Mesendoderm (in vitro differentiated cells): ENCODE data around the gene IGFBP6. TPM values are rescaled to one million over a fixed set of nuclear protein-coding genes. Genes with fewer than 3 reads are reported as not detected.

Experiments
- DNase-seq: peaks from one replicate; pipeline ENCODE4 v3.0.0; 2013
- H2AK5ac ChIP-seq: 2 replicates; pipeline ENCODE4 v1.6.1; 2013; ENCODE audit warnings: low read length, inconsistent platforms
- H2BK120ac ChIP-seq: 2 replicates; pipeline ENCODE4 v1.6.1; 2013; ENCODE audit warnings: low read depth, mild to moderate bottlenecking, low read length, moderate library complexity, mixed read lengths
- H2BK15ac ChIP-seq: replicated peaks from 2 replicates; pipeline ENCODE4 v1.6.1; 2013; ENCODE audit warnings: low read depth, mild to moderate bottlenecking, moderate library complexity
- H2BK5ac ChIP-seq: 2 replicates; pipeline ENCODE4 v1.6.1; 2013; ENCODE audit warnings: low read length, inconsistent platforms
- H3K18ac ChIP-seq: 2 replicates; pipeline ENCODE4 v1.6.1; 2013; ENCODE audit warnings: mild to moderate bottlenecking, low read length, mixed read lengths
- H3K23ac ChIP-seq: one replicate; pipeline ENCODE4 v1.6.1; 2013; ENCODE audit warnings: low read length
- H3K27ac ChIP-seq: 2 replicates; pipeline ENCODE4 v1.5.1; 2013; ENCODE audit warnings: low read depth, mild to moderate bottlenecking, inconsistent platforms, low read length, moderate library complexity
- H3K27me3 ChIP-seq: 2 replicates; pipeline ENCODE4 v1.6.1; 2013; ENCODE audit warnings: low read length, control low read depth, mild to moderate bottlenecking, inconsistent platforms; ENCODE audit not compliant: insufficient read depth, poor library complexity
- H3K36me3 ChIP-seq: 2 replicates; pipeline ENCODE4 v1.6.1; 2013; ENCODE audit warnings: low read length, inconsistent platforms; ENCODE audit not compliant: control insufficient read depth, insufficient read depth
- H3K4ac ChIP-seq: one replicate; pipeline ENCODE4 v1.6.1; 2013; ENCODE audit warnings: low read depth, mild to moderate bottlenecking, low read length, moderate library complexity
- H3K4me1 ChIP-seq: 2 replicates; pipeline ENCODE4 v1.6.1; 2013; ENCODE audit warnings: low read depth, low read length, inconsistent platforms; ENCODE audit not compliant: control insufficient read depth
- H3K4me2 ChIP-seq: 2 replicates; pipeline ENCODE4 v1.6.1; 2013; ENCODE audit warnings: low read length
- H3K4me3 ChIP-seq: 2 replicates; pipeline ENCODE4 v1.5.1; 2013; ENCODE audit warnings: mild to moderate bottlenecking, low read length
- H3K56ac ChIP-seq: one replicate; pipeline ENCODE4 v1.6.1; 2013; ENCODE audit warnings: low read length
- H3K79me1 ChIP-seq: 2 replicates; pipeline ENCODE4 v1.6.1; 2013; ENCODE audit warnings: low read length, inconsistent platforms
- H3K79me2 ChIP-seq: 2 replicates; pipeline ENCODE4 v1.6.1; 2013; ENCODE audit warnings: mild to moderate bottlenecking, low read length; ENCODE audit not compliant: control insufficient read depth, insufficient read depth
- H3K9ac ChIP-seq: 2 replicates; pipeline ENCODE4 v1.6.1; 2013; ENCODE audit warnings: low read length, inconsistent platforms
- H4K5ac ChIP-seq: one replicate; pipeline ENCODE4 v1.6.1; 2013; ENCODE audit warnings: low read length
- H4K8ac ChIP-seq: one replicate; pipeline ENCODE4 v1.6.1; 2013; ENCODE audit warnings: low read depth, mild to moderate bottlenecking, control low read depth, low read length, moderate library complexity
- WGBS: extraction: QIAGEN DNeasy Blood & Tissue Kit; methylation state at CpG from one replicate; pipeline ENCODE4 v1.1.7; 2013; ENCODE audit warnings: low lambda C conversion rate, missing lambda C conversion rate; ENCODE audit not compliant: insufficient coverage; ENCODE audit errors: extremely low coverage; 5-methylcytosine and 5-hydroxymethylcytosine counted together
- polyA plus RNA-seq, 2 experiments: library from polyadenylated mRNA; stranded (reverse); fragments of 200-250 nt; gene quantifications; one replicate each; pipeline ENCODE4 v1.2.3, GENCODE V29; 2013

Gene IGFBP6
- polyA plus RNA-seq (2013, experiment 1 of 2) = 4.1 TPM
- polyA plus RNA-seq (2013, experiment 2 of 2) = 4.5 TPM

DNA sequence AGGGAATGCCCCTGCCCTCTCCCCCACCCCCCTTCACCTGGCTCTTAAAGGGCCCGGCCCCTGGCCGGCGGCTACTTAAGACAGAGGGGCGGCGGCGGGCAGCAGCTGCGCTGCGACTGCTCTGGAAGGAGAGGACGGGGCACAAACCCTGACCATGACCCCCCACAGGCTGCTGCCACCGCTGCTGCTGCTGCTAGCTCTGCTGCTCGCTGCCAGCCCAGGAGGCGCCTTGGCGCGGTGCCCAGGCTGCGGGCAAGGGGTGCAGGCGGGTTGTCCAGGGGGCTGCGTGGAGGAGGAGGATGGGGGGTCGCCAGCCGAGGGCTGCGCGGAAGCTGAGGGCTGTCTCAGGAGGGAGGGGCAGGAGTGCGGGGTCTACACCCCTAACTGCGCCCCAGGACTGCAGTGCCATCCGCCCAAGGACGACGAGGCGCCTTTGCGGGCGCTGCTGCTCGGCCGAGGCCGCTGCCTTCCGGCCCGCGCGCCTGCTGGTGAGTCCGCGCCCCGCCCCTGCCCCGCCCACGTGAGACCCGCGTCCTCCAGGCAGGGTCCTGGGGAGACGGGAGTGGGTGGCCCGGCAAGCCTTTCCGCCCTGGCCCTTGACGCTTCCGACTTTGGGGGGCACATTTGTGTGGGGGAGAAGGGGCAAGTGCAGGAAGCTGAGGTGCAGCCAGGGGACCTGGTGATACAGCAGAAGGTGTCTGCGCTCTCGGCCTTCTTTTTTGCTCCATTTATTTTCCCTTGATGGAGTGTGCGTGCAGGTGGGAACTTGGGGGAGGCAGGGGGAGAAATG is at the start of gene IGFBP6:
IGFBP6 (plus strand) TSS at position 104 of the 790 bp plus-strand sequence; CDS start at position 155, 51 bp downstream.
- H3K27me3 ChIP-seq = no peaks in the 10 kb centered on the region
- DNase-seq = peak; percentile 66

GRCh38 chr12:53048033-53048779 is 49.3 kb upstream of the IGFBP6 start:
- Histone ChIP-seq H3K36me3 (no peaks in the 10 kb centered on the region), H3K79me1 (peaks cover 16% of the 10 kb centered on the region), H3K27me3 (no peaks in the 10 kb centered on the region), H3K27ac (peak overlapping the region; percentile 97), H2BK120ac (no peak overlapping the region), H3K9ac (peak overlapping the region; percentile 69), H4K8ac (no peak overlapping the region), H3K4me1 (peaks cover 44% of the 10 kb centered on the region), H4K5ac (no peak overlapping the region), H3K4me2 (peak overlapping the region; percentile 14), H2BK15ac (no peak overlapping the region), H2AK5ac (peak overlapping the region; percentile 35), H3K23ac (no peak overlapping the region), H3K18ac (peak overlapping the region; percentile 51), H3K4me3 (no peak overlapping the region), H3K4ac (no peak overlapping the region), H3K56ac (peak overlapping the region; percentile 86), H2BK5ac (peak overlapping the region; percentile 2), H3K79me2 (peaks cover 20% of the 10 kb centered on the region)
- WGBS = no CpG with 5 or more reads among the region's 10 CpGs
- peak; percentile 86 for DNase-seq

More for the DNA sequence above, at the start of gene IGFBP6:
- H3K56ac ChIP-seq = peak within 1 kb of the TSS; percentile 90
- peak within 1 kb of the TSS; percentile 85 for H3K4me2 ChIP-seq
- no peaks in the 10 kb centered on the region for H3K79me2 ChIP-seq
- H3K36me3 ChIP-seq = no peaks in the 10 kb centered on the region
- H3K23ac ChIP-seq = no peak within 1 kb of the TSS
- H2BK15ac ChIP-seq = no peak within 1 kb of the TSS
- peak within 1 kb of the TSS; percentile 67 for H3K4me3 ChIP-seq
- no peak within 1 kb of the TSS for H2BK5ac ChIP-seq
- H2AK5ac ChIP-seq = peak within 1 kb of the TSS; percentile 38
- peak within 1 kb of the TSS; percentile 1 for H3K18ac ChIP-seq
- H4K8ac ChIP-seq = no peak within 1 kb of the TSS
- no peaks in the 10 kb centered on the region for H3K79me1 ChIP-seq
- no CpG with 5 or more reads among the region's 51 CpGs for WGBS
- H3K9ac ChIP-seq = peak within 1 kb of the TSS; percentile 58
- no peak within 1 kb of the TSS for H3K27ac ChIP-seq
- no peak within 1 kb of the TSS for H4K5ac ChIP-seq
- no peak within 1 kb of the TSS for H2BK120ac ChIP-seq
- H3K4ac ChIP-seq = no peak within 1 kb of the TSS
- H3K4me1 ChIP-seq = peaks cover 10% of the 10 kb centered on the region

DNA sequence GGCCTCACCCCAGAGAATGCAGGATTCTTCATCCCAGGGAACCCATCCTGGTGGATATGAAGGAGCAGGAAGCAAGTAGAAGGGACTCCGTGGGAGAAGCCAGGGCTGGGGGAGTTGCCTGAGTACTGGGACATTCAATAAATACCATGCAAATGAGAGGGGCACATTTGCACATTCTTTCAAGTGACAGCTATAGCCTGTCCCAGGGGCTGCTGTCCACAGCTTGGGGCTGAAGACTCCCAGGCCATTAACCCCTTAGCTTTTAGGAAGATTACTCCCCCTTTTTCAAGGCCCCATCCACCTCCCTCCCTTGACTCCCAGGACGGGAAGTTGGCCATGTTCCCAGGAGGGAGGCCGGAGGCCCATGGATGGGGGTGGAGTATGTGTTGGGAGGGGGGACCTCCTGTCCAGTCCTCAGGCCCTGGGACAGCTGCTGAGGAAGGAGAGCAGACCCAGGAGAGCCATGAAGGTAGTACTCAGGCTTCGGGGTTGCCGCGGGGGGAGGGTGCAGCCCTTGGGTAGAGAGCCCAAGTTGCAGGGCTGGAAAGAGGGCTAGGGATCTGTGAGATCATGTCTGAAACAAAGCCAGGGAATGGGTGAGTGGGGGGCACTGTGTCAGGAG is 48.6 kb upstream of the IGFBP6 start:
- Histone ChIP-seq H3K18ac (peak overlapping the region; percentile 41), H3K79me2 (peaks cover 20% of the 10 kb centered on the region), H2AK5ac (peak overlapping the region; percentile 35), H4K5ac (no peak overlapping the region), H3K4ac (peak overlapping the region; percentile 4), H2BK5ac (peak overlapping the region; percentile 97), H4K8ac (no peak overlapping the region), H3K79me1 (peaks cover 17% of the 10 kb centered on the region), H3K27ac (peak overlapping the region; percentile 97), H3K9ac (peak overlapping the region; percentile 69), H3K56ac (peak overlapping the region; percentile 86), H2BK120ac (peak overlapping the region; percentile 74), H3K4me1 (peaks cover 47% of the 10 kb centered on the region), H2BK15ac (no peak overlapping the region), H3K36me3 (no peaks in the 10 kb centered on the region), H3K27me3 (no peaks in the 10 kb centered on the region), H3K4me2 (peak overlapping the region; percentile 56), H3K23ac (peak overlapping the region; percentile 55), H3K4me3 (no peak overlapping the region)
- peak; percentile 96 for DNase-seq
- no CpG with 5 or more reads among the region's 6 CpGs for WGBS

- peak; percentile 93 for DNase-seq
- Histone ChIP-seq H2AK5ac (peak within 1 kb of the TSS; percentile 78), H3K36me3 (no peaks in the 10 kb centered on the region), H2BK15ac (no peak within 1 kb of the TSS), H3K4me3 (peak within 1 kb of the TSS; percentile 45), H3K9ac (peak within 1 kb of the TSS; percentile 83), H3K56ac (peak within 1 kb of the TSS; percentile 95), H3K23ac (peak within 1 kb of the TSS; percentile 55), H4K8ac (peak within 1 kb of the TSS; percentile 28), H3K18ac (peak within 1 kb of the TSS; percentile 94), H3K4me1 (peaks cover 42% of the 10 kb centered on the region), H2BK120ac (peak within 1 kb of the TSS; percentile 74), H3K4me2 (peak within 1 kb of the TSS; percentile 74), H3K79me2 (peaks cover 20% of the 10 kb centered on the region), H3K27me3 (no peaks in the 10 kb centered on the region), H3K4ac (peak within 1 kb of the TSS; percentile 58), H2BK5ac (peak within 1 kb of the TSS; percentile 97), H3K27ac (peak within 1 kb of the TSS; percentile 97), H4K5ac (peak within 1 kb of the TSS; percentile 33), H3K79me1 (peaks cover 17% of the 10 kb centered on the region)
- WGBS = no CpG with 5 or more reads among the region's 20 CpGs
Observed at GRCh38 chr12:53049571-53050318, 47.7 kb upstream of the IGFBP6 start, which contains the start of gene TNS2. TNS2 (plus strand) TSS chr12:53050065; CDS start chr12:53050186, 121 bp downstream.
